Kidney epithelial cell (primary cell): ENCODE results near the gene RMP24.

Experiments used
- DNase-seq: peaks from one replicate; pipeline ENCODE4 v3.0.0-alpha.2; 2010; ENCODE audit warnings: low read depth
- H3K27me3 ChIP-seq: 2 replicates; pipeline ENCODE4 v1.6.0; 2011; ENCODE audit warnings: low read length; ENCODE audit not compliant: control insufficient read depth, insufficient read depth
- H3K36me3 ChIP-seq: 2 replicates; pipeline ENCODE4 v1.5.1; 2011; ENCODE audit warnings: low read length; ENCODE audit not compliant: control insufficient read depth, insufficient read depth
- H3K4me3 ChIP-seq: 2 replicates; pipeline ENCODE4 v1.5.1; 2011; ENCODE audit warnings: low read depth, mild to moderate bottlenecking, control low read depth, low read length
- CTCF ChIP-seq: IDR thresholded peaks from 2 replicates; pipeline ENCODE4 v1.5.1; 2011; ENCODE audit warnings: mild to moderate bottlenecking, moderate library complexity, low read length, control low read depth, inconsistent platforms; ENCODE audit not compliant: insufficient read depth, poor library complexity, severe bottlenecking

Gene RMP24

GRCh38 chr18:35972197-35973000, at the start of gene RMP24:
Gene RMP24 (plus strand): TSS chr18:35972679.
- H3K27me3 ChIP-seq: no peaks in the 10 kb centered on the region
- DNase-seq: peak; percentile 61

GRCh38 chr18:35923939-35924684, 48.4 kb upstream of the RMP24 start:
- DNase-seq: no peak
- TF ChIP-seq CTCF: no peak
- no peak overlapping the region for H3K4me3 ChIP-seq
- H3K27me3 ChIP-seq: peaks cover 6% of the 10 kb centered on the region
- no peaks in the 10 kb centered on the region for H3K36me3 ChIP-seq

More at GRCh38 chr18:35972197-35973000, at the start of gene RMP24:
- Histone ChIP-seq H3K4me3 (peak within 1 kb of the TSS; percentile 88), H3K36me3 (no peaks in the 10 kb centered on the region)
- TF ChIP-seq CTCF: no peak

GRCh38 chr18:35926884-35927283, 45.6 kb upstream of the RMP24 start:
- DNase-seq: no peak
- peaks cover 3% of the 10 kb centered on the region for H3K27me3 ChIP-seq
- H3K36me3 ChIP-seq: no peaks in the 10 kb centered on the region
- TF ChIP-seq CTCF: no peak
- H3K4me3 ChIP-seq: no peak overlapping the region

GRCh38 chr18:35927430-35927829, 45.0 kb upstream of the RMP24 start:
- Histone ChIP-seq H3K4me3 (no peak overlapping the region), H3K27me3 (peaks cover 3% of the 10 kb centered on the region), H3K36me3 (no peaks in the 10 kb centered on the region)
- TF ChIP-seq CTCF: no peak
- no peak for DNase-seq

- TF ChIP-seq CTCF: no peak
- Histone ChIP-seq H3K36me3 (no peaks in the 10 kb centered on the region), H3K27me3 (no peaks in the 10 kb centered on the region), H3K4me3 (no peak overlapping the region)
- peak; percentile 50 for DNase-seq
Observed at GRCh38 chr18:35933982-35934381, 38.5 kb upstream of the RMP24 start.

GRCh38 chr18:35934891-35935290, 37.6 kb upstream of the RMP24 start:
- no peak for DNase-seq
- Histone ChIP-seq H3K4me3 (no peak overlapping the region), H3K27me3 (no peaks in the 10 kb centered on the region), H3K36me3 (no peaks in the 10 kb centered on the region)
- no peak for TF ChIP-seq CTCF
